HCT116 (cell line): ENCODE data around the gene TOMM40L. TPM values are rescaled to one million over a fixed set of nuclear protein-coding genes. Genes with fewer than 3 reads are reported as not detected.

Experiments
- ATAC-seq: fragments of 200-7000 bp; cut with Tn5 transposase; 2 replicates; pipeline ENCODE4 v1.9.1; 2020; ENCODE audit warnings: mild to moderate bottlenecking, moderate library complexity
- BruUV-seq: library from RNA; stranded (reverse); fragments of 400-500 nt; replicated peaks from 2 replicates; lab custom pipeline; 2021; lab: Mats Ljungman, UMichigan
- CTCF ChIA-PET: fragments of 300-600 bp; sonication (Branson Sonifier 250); formaldehyde crosslinking; loops from one replicate; lab custom pipeline; 2021; ENCODE audit warnings: antibody characterized with exemption; lab: Charles Lee
- POLR2A ChIA-PET: fragments of 300-600, 350-600 bp; sonication (Branson Sonifier 250); formaldehyde crosslinking; loops from one replicate; lab custom pipeline; 2021; ENCODE audit warnings: antibody characterized with exemption; lab: Charles Lee
- RAD21 ChIA-PET, 2 experiments: fragments of 300-600 bp; sonication (Branson Sonifier 250); formaldehyde crosslinking; loops; one replicate each; lab custom pipeline; 2023; ENCODE audit warnings: low total read pairs in 2 of 2; ENCODE audit not compliant: uncharacterized antibody in 2 of 2, unreplicated experiment in 2 of 2, low non-redundant PET in 1 of 2; lab: Charles Lee
- DNase-seq: peaks from one replicate; pipeline ENCODE4 v3.0.0-alpha.2; 2010; ENCODE audit warnings: low read depth, low spot score
- H2AFZ ChIP-seq: fragments of 200-600 bp; shearing (Covaris generic), sonication (generic); 2 replicates; pipeline ENCODE4 v1.6.1; 2017; ENCODE audit warnings: low read depth, mixed run types, mixed read lengths, antibody characterized with exemption, low read length; ENCODE audit not compliant: poor library complexity, severe bottlenecking
- H3K27ac ChIP-seq: 2 replicates; pipeline ENCODE4 v1.5.1; 2012; ENCODE audit warnings: low read depth, low read length
- H3K27me3 ChIP-seq: fragments of 200-600 bp; sonication (generic); 2 replicates; pipeline ENCODE4 v1.6.1; 2016; ENCODE audit warnings: mixed run types, low read length, mixed read lengths; ENCODE audit not compliant: insufficient read depth
- H3K36me3 ChIP-seq, 2 experiments: fragments of 200-500 bp in 1 of 2; fragments of 200-600 bp in 1 of 2; sonication (Bioruptor generic) in 1 of 2; sonication (generic) in 1 of 2; 2 replicates each; pipeline versions ENCODE4 v1.5.1 to v1.6.1; 2014 to 2016; ENCODE audit warnings: low read length in 2 of 2, inconsistent platforms in 1 of 2, mixed read lengths in 1 of 2, mixed run types in 1 of 2; ENCODE audit not compliant: insufficient read depth in 2 of 2, control insufficient read depth in 1 of 2
- H3K4me1 ChIP-seq, 2 experiments: fragments of 200-600 bp in 1 of 2; sonication (generic) in 1 of 2; 2 replicates each; pipeline versions ENCODE4 v1.5.1 to v1.6.1; 2012 to 2017; ENCODE audit warnings: low read length in 2 of 2, inconsistent platforms in 1 of 2, mild to moderate bottlenecking in 1 of 2, mixed read lengths in 1 of 2, mixed run types in 1 of 2, moderate library complexity in 1 of 2; ENCODE audit not compliant: insufficient read depth in 2 of 2, control insufficient read depth in 1 of 2
- H3K4me2 ChIP-seq: fragments of 200-600 bp; sonication (generic); 2 replicates; pipeline ENCODE4 v1.6.1; 2017; ENCODE audit warnings: mixed run types, low read length, mixed read lengths
- H3K4me3 ChIP-seq, 2 experiments: fragments of 200-600 bp in 1 of 2; sonication (generic) in 1 of 2; replicated peaks in 1 of 2; 2 replicates each; pipeline ENCODE4 v1.5.1; 2011 to 2016; ENCODE audit warnings: low read length in 2 of 2, control low read depth in 1 of 2, low read depth in 1 of 2, mild to moderate bottlenecking in 1 of 2, mixed read lengths in 1 of 2, mixed run types in 1 of 2
- H3K79me2 ChIP-seq: fragments of 200-600 bp; sonication (generic); 2 replicates; pipeline ENCODE4 v1.6.1; 2017; ENCODE audit warnings: mild to moderate bottlenecking, mixed run types, low read length, moderate library complexity, mixed read lengths; ENCODE audit not compliant: insufficient read depth
- H3K9ac ChIP-seq: fragments of 200-600 bp; sonication (generic); 2 replicates; pipeline ENCODE4 v1.6.1; 2016; ENCODE audit warnings: low read length, mixed read lengths
- H3K9me2 ChIP-seq: fragments of 200-600 bp; sonication (generic), shearing (Covaris generic); 2 replicates; pipeline ENCODE4 v1.6.1; 2017; ENCODE audit warnings: mixed run types, mild to moderate bottlenecking, moderate library complexity; ENCODE audit not compliant: insufficient read depth
- H3K9me3 ChIP-seq, 2 experiments: fragments of 200-500 bp in 1 of 2; fragments of 200-600 bp in 1 of 2; sonication (Bioruptor generic) in 1 of 2; sonication (generic) in 1 of 2; 2 replicates each; pipeline ENCODE4 v1.6.1; 2014 to 2017; ENCODE audit warnings: low read length in 2 of 2, mixed read lengths in 2 of 2, inconsistent platforms in 1 of 2, low read depth in 1 of 2, mild to moderate bottlenecking in 1 of 2, mixed run types in 1 of 2, moderate library complexity in 1 of 2; ENCODE audit not compliant: control insufficient read depth in 1 of 2, insufficient read depth in 1 of 2
- H4K20me1 ChIP-seq: fragments of 200-600 bp; sonication (generic), shearing (Covaris generic); 2 replicates; pipeline ENCODE4 v1.6.1; 2017; ENCODE audit warnings: mixed run types, mild to moderate bottlenecking, moderate library complexity; ENCODE audit not compliant: insufficient read depth
- CBX3 ChIP-seq: IDR thresholded peaks from 2 replicates; pipeline ENCODE4 v1.6.1; 2012; ENCODE audit warnings: low read depth
- CEBPB ChIP-seq: IDR thresholded peaks from 2 replicates; pipeline ENCODE4 v1.6.1; 2012; ENCODE audit warnings: low read depth
- EGR1 ChIP-seq: IDR thresholded peaks from 2 replicates; pipeline ENCODE4 v1.6.1; 2012; ENCODE audit warnings: low read depth
- EZH2 ChIP-seq: fragments of 200-600 bp; sonication (generic); IDR thresholded peaks from 2 replicates; pipeline ENCODE4 v1.6.1; 2017; ENCODE audit warnings: antibody characterized with exemption, mixed run types
- EZH2phosphoT487 ChIP-seq: fragments of 200-600 bp; IDR thresholded peaks from 2 replicates; pipeline ENCODE4 v1.6.1; 2018; ENCODE audit warnings: antibody characterized with exemption, borderline replicate concordance
- FOSL1 ChIP-seq: IDR thresholded peaks from 2 replicates; pipeline ENCODE4 v1.6.1; 2012; ENCODE audit warnings: low read depth
- POLR2A ChIP-seq: IDR thresholded peaks from 2 replicates; pipeline ENCODE4 v1.7.0; 2011; ENCODE audit warnings: borderline replicate concordance; ENCODE audit not compliant: insufficient read depth, insufficient read length; ENCODE audit errors: extremely low read depth
- POLR2AphosphoS5 ChIP-seq: IDR thresholded peaks from 2 replicates; pipeline ENCODE4 v1.6.1; 2011; ENCODE audit warnings: mild to moderate bottlenecking, low read depth, low read length, moderate library complexity
- RAD21 ChIP-seq: IDR thresholded peaks from 2 replicates; pipeline ENCODE4 v1.6.1; 2012; ENCODE audit warnings: low read depth, mild to moderate bottlenecking
- SP1 ChIP-seq: IDR thresholded peaks from 2 replicates; pipeline ENCODE4 v1.6.1; 2012; ENCODE audit warnings: low read depth
- SRF ChIP-seq: IDR thresholded peaks from 2 replicates; pipeline ENCODE4 v1.6.1; 2012; ENCODE audit warnings: low read depth
- TCF7L2 ChIP-seq: IDR thresholded peaks from 2 replicates; pipeline ENCODE4 v1.7.0; 2011; ENCODE audit warnings: borderline replicate concordance, inconsistent platforms; ENCODE audit not compliant: insufficient read depth, insufficient read length; ENCODE audit errors: extremely low read depth
- YY1 ChIP-seq: IDR thresholded peaks from 2 replicates; pipeline ENCODE4 v1.6.1; 2011; ENCODE audit warnings: low read length, low read depth, moderate library complexity, mild to moderate bottlenecking; ENCODE audit not compliant: insufficient replicate concordance; ENCODE audit errors: extremely low read depth
- ZNF274 ChIP-seq: fragments of 200-500 bp; sonication (Bioruptor generic); IDR thresholded peaks from 2 replicates; pipeline ENCODE4 v1.6.1; 2014; ENCODE audit warnings: mild to moderate bottlenecking, low read depth, low read length, inconsistent platforms
- intact Hi-C: fragments of 100-400 bp; cut with micrococcal nuclease; formaldehyde crosslinking; loops from 2 replicates; pipeline ENCODE4 v1.10.0; 2022
- total RNA-seq: library from RNA; stranded (reverse); gene quantifications from one replicate; pipeline ENCODE4 v1.2.1, GENCODE V29; 2021; ENCODE audit not compliant: unreplicated experiment
- TF ChIP-seq, protein P1 (sequence below): IDR thresholded peaks from 2 replicates; pipeline ENCODE4 v1.6.1; 2012
- TF ChIP-seq, protein P2 (sequence below), 3 experiments: fragments of 200-600 bp in 1 of 3; sonication (generic) in 1 of 3; IDR thresholded peaks in 2 of 3; conservative IDR thresholded peaks in 1 of 3; 2 replicates each; pipeline ENCODE4 v1.5.1; 2012 to 2017; ENCODE audit warnings: low read depth in 2 of 3, low read length in 2 of 3, antibody characterized with exemption in 1 of 3, borderline replicate concordance in 1 of 3, control low read depth in 1 of 3, mild to moderate bottlenecking in 1 of 3, mixed read lengths in 1 of 3, mixed run types in 1 of 3, moderate library complexity in 1 of 3; ENCODE audit not compliant: insufficient read depth in 1 of 3
- TF ChIP-seq, protein P3 (sequence below): IDR thresholded peaks from 2 replicates; pipeline ENCODE4 v1.6.1; 2012; ENCODE audit warnings: low read depth
- TF ChIP-seq, protein P4 (sequence below): IDR thresholded peaks from 2 replicates; pipeline ENCODE4 v1.6.1; 2012
- TF ChIP-seq, protein P5 (sequence below): IDR thresholded peaks from 2 replicates; pipeline ENCODE4 v1.6.1; 2011; ENCODE audit warnings: mild to moderate bottlenecking, low read length, moderate library complexity; ENCODE audit not compliant: insufficient replicate concordance; ENCODE audit errors: extremely low read depth

The TOMM40L gene
- total RNA-seq, 1 experiment from 2014 or later: 9.8 TPM

DNA sequence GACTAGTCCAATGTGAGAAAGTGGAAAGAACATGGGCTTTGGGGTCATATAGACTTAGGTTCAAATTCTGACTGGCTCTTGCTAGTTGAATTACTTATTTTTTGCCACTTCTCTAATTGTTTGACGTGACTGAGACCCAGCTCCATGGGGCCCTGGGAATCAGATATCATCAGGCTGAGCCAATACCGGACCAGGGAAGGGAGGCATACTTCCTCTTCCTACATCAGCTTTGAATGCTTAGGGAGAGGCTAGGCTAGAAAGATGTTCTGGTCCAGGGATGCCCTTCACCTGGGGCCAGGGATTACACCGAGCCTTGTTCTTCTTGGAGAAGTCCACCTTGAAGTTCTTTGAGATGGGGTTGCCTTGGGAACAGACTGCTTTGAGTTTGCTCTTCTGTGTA, 15.8 kb downstream of the TOMM40L start:
- DNase-seq: no peak
- ATAC-seq: no peak
- POLR2A ChIA-PET: no interaction called here

More for the DNA sequence above, 15.8 kb downstream of the TOMM40L start:
- H3K4me3 ChIP-seq: no peak overlapping the region
- no peaks in the 10 kb centered on the region for H3K36me3 ChIP-seq
- no peak overlapping the region for H3K9ac ChIP-seq
- H3K9me3 ChIP-seq: no peaks in the 10 kb centered on the region
- intact Hi-C loops: no loop called here
- RAD21 ChIA-PET: no interaction called here
- H3K79me2 ChIP-seq: no peaks in the 10 kb centered on the region
- no peaks in the 10 kb centered on the region for H4K20me1 ChIP-seq
- no peak overlapping the region for H3K4me2 ChIP-seq
- H2AFZ ChIP-seq: no peak overlapping the region
- no peak overlapping the region for H3K27ac ChIP-seq
- BruUV-seq: no TSS peak
- no peak for TF ChIP-seq TCF7L2
- TF ChIP-seq EGR1: no peak
- no peak for TF ChIP-seq EZH2
- no peak for TF ChIP-seq POLR2A
- no peak for TF ChIP-seq SP1
- TF ChIP-seq POLR2AphosphoS5: no peak
- TF ChIP-seq, protein P1, sequence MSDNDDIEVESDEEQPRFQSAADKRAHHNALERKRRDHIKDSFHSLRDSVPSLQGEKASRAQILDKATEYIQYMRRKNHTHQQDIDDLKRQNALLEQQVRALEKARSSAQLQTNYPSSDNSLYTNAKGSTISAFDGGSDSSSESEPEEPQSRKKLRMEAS: no peak
- TF ChIP-seq EZH2phosphoT487: no peak
- TF ChIP-seq SRF: no peak
- no peak for TF ChIP-seq ZNF274
- no peak for TF ChIP-seq CBX3
- TF ChIP-seq, protein P2, sequence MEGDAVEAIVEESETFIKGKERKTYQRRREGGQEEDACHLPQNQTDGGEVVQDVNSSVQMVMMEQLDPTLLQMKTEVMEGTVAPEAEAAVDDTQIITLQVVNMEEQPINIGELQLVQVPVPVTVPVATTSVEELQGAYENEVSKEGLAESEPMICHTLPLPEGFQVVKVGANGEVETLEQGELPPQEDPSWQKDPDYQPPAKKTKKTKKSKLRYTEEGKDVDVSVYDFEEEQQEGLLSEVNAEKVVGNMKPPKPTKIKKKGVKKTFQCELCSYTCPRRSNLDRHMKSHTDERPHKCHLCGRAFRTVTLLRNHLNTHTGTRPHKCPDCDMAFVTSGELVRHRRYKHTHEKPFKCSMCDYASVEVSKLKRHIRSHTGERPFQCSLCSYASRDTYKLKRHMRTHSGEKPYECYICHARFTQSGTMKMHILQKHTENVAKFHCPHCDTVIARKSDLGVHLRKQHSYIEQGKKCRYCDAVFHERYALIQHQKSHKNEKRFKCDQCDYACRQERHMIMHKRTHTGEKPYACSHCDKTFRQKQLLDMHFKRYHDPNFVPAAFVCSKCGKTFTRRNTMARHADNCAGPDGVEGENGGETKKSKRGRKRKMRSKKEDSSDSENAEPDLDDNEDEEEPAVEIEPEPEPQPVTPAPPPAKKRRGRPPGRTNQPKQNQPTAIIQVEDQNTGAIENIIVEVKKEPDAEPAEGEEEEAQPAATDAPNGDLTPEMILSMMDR (IDR thresholded peaks at IDR 0.05 in 2 of 3, conservative IDR thresholded peaks at IDR 0.05 in 1 of 3; ENCODE audit: borderline replicate concordance in 1 of 3, insufficient read depth in 1 of 3, low read depth in 2 of 3, low read length in 2 of 3): no peak
- no peak for TF ChIP-seq CEBPB
- TF ChIP-seq, protein P3, sequence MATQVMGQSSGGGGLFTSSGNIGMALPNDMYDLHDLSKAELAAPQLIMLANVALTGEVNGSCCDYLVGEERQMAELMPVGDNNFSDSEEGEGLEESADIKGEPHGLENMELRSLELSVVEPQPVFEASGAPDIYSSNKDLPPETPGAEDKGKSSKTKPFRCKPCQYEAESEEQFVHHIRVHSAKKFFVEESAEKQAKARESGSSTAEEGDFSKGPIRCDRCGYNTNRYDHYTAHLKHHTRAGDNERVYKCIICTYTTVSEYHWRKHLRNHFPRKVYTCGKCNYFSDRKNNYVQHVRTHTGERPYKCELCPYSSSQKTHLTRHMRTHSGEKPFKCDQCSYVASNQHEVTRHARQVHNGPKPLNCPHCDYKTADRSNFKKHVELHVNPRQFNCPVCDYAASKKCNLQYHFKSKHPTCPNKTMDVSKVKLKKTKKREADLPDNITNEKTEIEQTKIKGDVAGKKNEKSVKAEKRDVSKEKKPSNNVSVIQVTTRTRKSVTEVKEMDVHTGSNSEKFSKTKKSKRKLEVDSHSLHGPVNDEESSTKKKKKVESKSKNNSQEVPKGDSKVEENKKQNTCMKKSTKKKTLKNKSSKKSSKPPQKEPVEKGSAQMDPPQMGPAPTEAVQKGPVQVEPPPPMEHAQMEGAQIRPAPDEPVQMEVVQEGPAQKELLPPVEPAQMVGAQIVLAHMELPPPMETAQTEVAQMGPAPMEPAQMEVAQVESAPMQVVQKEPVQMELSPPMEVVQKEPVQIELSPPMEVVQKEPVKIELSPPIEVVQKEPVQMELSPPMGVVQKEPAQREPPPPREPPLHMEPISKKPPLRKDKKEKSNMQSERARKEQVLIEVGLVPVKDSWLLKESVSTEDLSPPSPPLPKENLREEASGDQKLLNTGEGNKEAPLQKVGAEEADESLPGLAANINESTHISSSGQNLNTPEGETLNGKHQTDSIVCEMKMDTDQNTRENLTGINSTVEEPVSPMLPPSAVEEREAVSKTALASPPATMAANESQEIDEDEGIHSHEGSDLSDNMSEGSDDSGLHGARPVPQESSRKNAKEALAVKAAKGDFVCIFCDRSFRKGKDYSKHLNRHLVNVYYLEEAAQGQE: no peak
- no peak for TF ChIP-seq RAD21
- TF ChIP-seq, protein P4, sequence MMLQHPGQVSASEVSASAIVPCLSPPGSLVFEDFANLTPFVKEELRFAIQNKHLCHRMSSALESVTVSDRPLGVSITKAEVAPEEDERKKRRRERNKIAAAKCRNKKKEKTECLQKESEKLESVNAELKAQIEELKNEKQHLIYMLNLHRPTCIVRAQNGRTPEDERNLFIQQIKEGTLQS: no peak
- TF ChIP-seq YY1: no peak
- TF ChIP-seq, protein P5, sequence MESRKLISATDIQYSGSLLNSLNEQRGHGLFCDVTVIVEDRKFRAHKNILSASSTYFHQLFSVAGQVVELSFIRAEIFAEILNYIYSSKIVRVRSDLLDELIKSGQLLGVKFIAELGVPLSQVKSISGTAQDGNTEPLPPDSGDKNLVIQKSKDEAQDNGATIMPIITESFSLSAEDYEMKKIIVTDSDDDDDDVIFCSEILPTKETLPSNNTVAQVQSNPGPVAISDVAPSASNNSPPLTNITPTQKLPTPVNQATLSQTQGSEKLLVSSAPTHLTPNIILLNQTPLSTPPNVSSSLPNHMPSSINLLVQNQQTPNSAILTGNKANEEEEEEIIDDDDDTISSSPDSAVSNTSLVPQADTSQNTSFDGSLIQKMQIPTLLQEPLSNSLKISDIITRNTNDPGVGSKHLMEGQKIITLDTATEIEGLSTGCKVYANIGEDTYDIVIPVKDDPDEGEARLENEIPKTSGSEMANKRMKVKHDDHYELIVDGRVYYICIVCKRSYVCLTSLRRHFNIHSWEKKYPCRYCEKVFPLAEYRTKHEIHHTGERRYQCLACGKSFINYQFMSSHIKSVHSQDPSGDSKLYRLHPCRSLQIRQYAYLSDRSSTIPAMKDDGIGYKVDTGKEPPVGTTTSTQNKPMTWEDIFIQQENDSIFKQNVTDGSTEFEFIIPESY: no peak
- TF ChIP-seq FOSL1: no peak
- peaks cover 0 to 8% of the 10 kb centered on the region in 2 experiments; a peak in 2 of 4 replicates for H3K4me1 ChIP-seq
- CTCF ChIA-PET: no interaction called here
- H3K27me3 ChIP-seq: no peaks in the 10 kb centered on the region
- H3K9me2 ChIP-seq: no peaks in the 10 kb centered on the region
